GM12878 (cell line): Measurements from ENCODE around the gene DST. TPM values are rescaled to one million over a fixed set of nuclear protein-coding genes. Genes with fewer than 3 reads are reported as not detected.

Experiments used
- ATAC-seq: fragments of 200-7000 bp; cut with Tn5 transposase; 3 replicates; pipeline ENCODE4 v1.9.1; 2020; ENCODE audit warnings: mild to moderate bottlenecking, moderate library complexity
- BruUV-seq: library from RNA; stranded (reverse); fragments of 400-500 nt; replicated peaks from 2 replicates; lab custom pipeline; 2021; lab: Mats Ljungman, UMichigan
- CTCF ChIA-PET: fragments of 300-600 bp; sonication (Branson Sonifier 250); formaldehyde crosslinking; extraction: SDS; loops from one replicate; lab custom pipeline; 2021; ENCODE audit warnings: inconsistent platforms; lab: Yijun Ruan, JAX
- POLR2A ChIA-PET: fragments of 350-600 bp; formaldehyde crosslinking; extraction: SDS; loops from one replicate; lab custom pipeline; 2021; ENCODE audit warnings: inconsistent platforms; lab: Charles Lee
- RAD21 ChIA-PET: fragments of 300-600 bp; sonication (Branson Sonifier 250); formaldehyde crosslinking; loops from one replicate; lab custom pipeline; 2023; ENCODE audit warnings: antibody characterized with exemption; ENCODE audit not compliant: unreplicated experiment; lab: Charles Lee
- SMC1A ChIA-PET: fragments of 300-600 bp; sonication (Branson Sonifier 250); formaldehyde crosslinking; loops from one replicate; lab custom pipeline; 2023; ENCODE audit not compliant: unreplicated experiment, uncharacterized antibody; lab: Charles Lee
- DNase-seq: peaks from one replicate; pipeline ENCODE4 v3.0.0-alpha.2; 2011; ENCODE audit warnings: low read depth, low spot score
- FAIRE-seq: peaks from 3 replicates; lab custom pipeline; 2011; peaks lifted over from hg19 to GRCh38; lab: Jason Lieb, UNC
- H2AFZ ChIP-seq: 2 replicates; pipeline ENCODE4 v1.6.0; 2011; ENCODE audit warnings: low read depth, low read length, control low read depth; ENCODE audit not compliant: control insufficient read depth
- H3K27ac ChIP-seq: 2 replicates; pipeline ENCODE4 v1.5.1; 2011; ENCODE audit warnings: control low read depth; ENCODE audit not compliant: control insufficient read depth, insufficient read depth
- H3K27me3 ChIP-seq, 2 experiments: replicated peaks in 1 of 2; 2 replicates each; pipeline versions ENCODE4 v1.6.0 to v1.6.1; 2011; ENCODE audit warnings: low read length in 1 of 2; ENCODE audit not compliant: control insufficient read depth in 2 of 2, insufficient read depth in 2 of 2
- H3K36me3 ChIP-seq, 2 experiments: 2 replicates each; pipeline ENCODE4 v1.5.1; 2011; ENCODE audit warnings: low read length in 1 of 2; ENCODE audit not compliant: control insufficient read depth in 2 of 2, insufficient read depth in 2 of 2
- H3K4me1 ChIP-seq: 2 replicates; pipeline ENCODE4 v1.6.1; 2011; ENCODE audit warnings: mild to moderate bottlenecking, low read length, moderate library complexity, mixed read lengths; ENCODE audit not compliant: control insufficient read depth, insufficient read depth
- H3K4me2 ChIP-seq: 2 replicates; pipeline ENCODE4 v1.6.0; 2011; ENCODE audit warnings: control low read depth; ENCODE audit not compliant: control insufficient read depth, insufficient read depth
- H3K4me3 ChIP-seq: fragments of 200-600 bp; sonication (generic); 2 replicates; pipeline ENCODE4 v1.5.1; 2016
- H3K79me2 ChIP-seq: 2 replicates; pipeline ENCODE4 v1.6.0; 2011; ENCODE audit warnings: low read length; ENCODE audit not compliant: control insufficient read depth, insufficient read depth
- H3K9ac ChIP-seq: 2 replicates; pipeline ENCODE4 v1.8.0; 2011; ENCODE audit warnings: low read length, control low read depth, mixed read lengths; ENCODE audit not compliant: control insufficient read depth, insufficient read depth
- H3K9me3 ChIP-seq: replicated peaks from 3 replicates; pipeline ENCODE4 v1.5.1; 2011; ENCODE audit warnings: mild to moderate bottlenecking, low read length; ENCODE audit not compliant: control insufficient read depth, insufficient read depth
- H4K20me1 ChIP-seq: 2 replicates; pipeline ENCODE4 v1.6.0; 2011; ENCODE audit not compliant: control insufficient read depth, insufficient read depth
- ATF7 ChIP-seq: fragments of 450-650 bp; IDR thresholded peaks from 2 replicates; pipeline ENCODE4 v1.6.1; 2016; ENCODE audit warnings: low read depth, mild to moderate bottlenecking
- CBX5 ChIP-seq: sonication (generic); IDR thresholded peaks from 2 replicates; pipeline ENCODE4 v1.6.1; 2016; ENCODE audit warnings: low read depth, moderate library complexity, mild to moderate bottlenecking, inconsistent platforms
- HDAC2 ChIP-seq: fragments of 200-600 bp; sonication (generic); IDR thresholded peaks from 2 replicates; pipeline ENCODE4 v1.6.1; 2017
- IKZF1 ChIP-seq: fragments of 450-650 bp; conservative IDR thresholded peaks from 2 replicates; pipeline ENCODE4 v1.6.1; 2017; ENCODE audit warnings: antibody characterized with exemption, mild to moderate bottlenecking
- IKZF2 ChIP-seq, 2 experiments: fragments of 450-650 bp; IDR thresholded peaks; 2 replicates each; pipeline ENCODE4 v1.6.1; 2017; ENCODE audit warnings: mild to moderate bottlenecking in 2 of 2, moderate library complexity in 2 of 2
- KAT2A ChIP-seq: conservative IDR thresholded peaks from 2 replicates; pipeline ENCODE4 v1.6.1; 2011; ENCODE audit warnings: low read depth, low read length; ENCODE audit not compliant: control insufficient read depth
- NFXL1 ChIP-seq: fragments of 450-650 bp; IDR thresholded peaks from 2 replicates; pipeline ENCODE4 v1.6.1; 2017; ENCODE audit warnings: antibody characterized with exemption, mild to moderate bottlenecking, borderline replicate concordance
- POLR2AphosphoS5 ChIP-seq: IDR thresholded peaks from 2 replicates; pipeline ENCODE4 v1.6.1; 2011; ENCODE audit warnings: mild to moderate bottlenecking, low read length, inconsistent platforms
- RAD21 ChIP-seq: IDR thresholded peaks from 2 replicates; pipeline ENCODE4 v1.6.1; 2011; ENCODE audit warnings: mild to moderate bottlenecking, low read depth, low read length, moderate library complexity; ENCODE audit not compliant: insufficient read depth
- STAT3 ChIP-seq: IDR thresholded peaks from 2 replicates; pipeline ENCODE4 v1.6.1; 2011; ENCODE audit warnings: low read depth, low read length, improper control_type of control experiment
- WRNIP1 ChIP-seq: IDR thresholded peaks from 2 replicates; pipeline ENCODE4 v1.6.1; 2011; ENCODE audit warnings: low read depth, low read length, improper control_type of control experiment, borderline replicate concordance
- WGBS: methylation state at CpG from one replicate; pipeline ENCODE4 v1.1.6; 2016; ENCODE audit warnings: low lambda C conversion rate; ENCODE audit not compliant: insufficient replicate concordance, insufficient coverage; ENCODE audit errors: missing lambda C conversion rate; 5-methylcytosine and 5-hydroxymethylcytosine counted together
- in situ Hi-C: fragments of 300-500 bp; cut with MboI; formaldehyde crosslinking; loops from 9 replicates; pipeline ENCODE4 v1.14.3; 2018; ENCODE audit warnings: mixed read lengths
- intact Hi-C: fragments of 100-400 bp; cut with micrococcal nuclease; formaldehyde crosslinking; loops from one replicate; pipeline ENCODE4 v1.14.2; 2022; ENCODE audit not compliant: unreplicated experiment
- polyA plus RNA-seq, 11 experiments: library from polyadenylated mRNA; depleted of rRNA in 4 of 11; unstranded in 6 of 11; stranded (reverse) in 5 of 11; fragments of >200 nt; fragmentation: Nextera tagmentation in 4 of 11; fragmentation: Illumina TruSeq in 1 of 11; extraction: Ambion mirVana in 4 of 11; extraction: Trizol in 1 of 11; gene quantifications; 1 replicate in 1 of 11; 2 replicates in 10 of 11; pipeline versions ENCODE4 v1.2.1 to v1.2.3, GENCODE V29; 2011 to 2016; ENCODE audit warnings: inconsistent platforms in 2 of 11, missing spikeins in 2 of 11, low read depth in 1 of 11
- total RNA-seq, 4 experiments: library from RNA; depleted of rRNA in 3 of 4; stranded (reverse); fragments of >200 nt in 3 of 4; fragmentation: Illumina TruSeq in 1 of 4; extraction: Trizol in 1 of 4; gene quantifications; 2 replicates each; pipeline versions ENCODE4 v1.2.1 to v1.2.3, GENCODE V29; 2013 to 2021
- TF ChIP-seq, protein P1 (sequence below): fragments of 150-350 bp; IDR thresholded peaks from 2 replicates; pipeline ENCODE4 v1.6.1; 2016; ENCODE audit warnings: low read depth, low read length

Gene DST
- total and polyA plus RNA-seq, 10 of the 15 experiments (the other 5 are each of a cell fraction or from before 2014, with no cell fraction given), result 32.1 to 156 (median 75.0) TPM

DNA sequence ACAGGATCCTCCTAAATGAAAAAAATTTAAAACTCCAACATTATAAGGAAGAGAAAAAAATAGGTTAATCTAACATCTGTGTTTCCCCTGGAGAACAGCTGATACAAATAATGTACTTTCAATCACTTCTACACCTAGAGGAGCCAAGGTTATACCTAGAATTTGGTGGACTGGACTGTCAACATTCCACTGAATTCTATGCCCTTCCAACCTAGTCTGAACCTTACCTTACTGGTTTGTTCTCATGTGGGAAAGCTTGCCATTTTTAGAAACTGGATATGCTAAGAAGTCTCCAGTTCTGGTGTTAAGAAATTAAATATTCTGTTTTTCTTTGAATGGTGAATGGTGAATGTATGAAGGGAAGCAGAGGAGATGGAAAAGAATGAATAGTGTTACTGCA, 162.4 kb downstream of the DST start:
- no peak for FAIRE-seq
- no peaks in the 10 kb centered on the region for H3K79me2 ChIP-seq
- no peak overlapping the region for H3K27ac ChIP-seq
- in situ Hi-C loops (no loop called here), intact Hi-C loops (no loop called here)
- H3K4me3 ChIP-seq, result no peak overlapping the region
- H3K9me3 ChIP-seq, result peaks cover 3% of the 10 kb centered on the region; the same call in 2 of the 3 replicates
- ChIA-PET CTCF (no interaction called here), RAD21 (no interaction called here), SMC1A (no interaction called here), POLR2A (no interaction called here)
- TF ChIP-seq, protein P1, sequence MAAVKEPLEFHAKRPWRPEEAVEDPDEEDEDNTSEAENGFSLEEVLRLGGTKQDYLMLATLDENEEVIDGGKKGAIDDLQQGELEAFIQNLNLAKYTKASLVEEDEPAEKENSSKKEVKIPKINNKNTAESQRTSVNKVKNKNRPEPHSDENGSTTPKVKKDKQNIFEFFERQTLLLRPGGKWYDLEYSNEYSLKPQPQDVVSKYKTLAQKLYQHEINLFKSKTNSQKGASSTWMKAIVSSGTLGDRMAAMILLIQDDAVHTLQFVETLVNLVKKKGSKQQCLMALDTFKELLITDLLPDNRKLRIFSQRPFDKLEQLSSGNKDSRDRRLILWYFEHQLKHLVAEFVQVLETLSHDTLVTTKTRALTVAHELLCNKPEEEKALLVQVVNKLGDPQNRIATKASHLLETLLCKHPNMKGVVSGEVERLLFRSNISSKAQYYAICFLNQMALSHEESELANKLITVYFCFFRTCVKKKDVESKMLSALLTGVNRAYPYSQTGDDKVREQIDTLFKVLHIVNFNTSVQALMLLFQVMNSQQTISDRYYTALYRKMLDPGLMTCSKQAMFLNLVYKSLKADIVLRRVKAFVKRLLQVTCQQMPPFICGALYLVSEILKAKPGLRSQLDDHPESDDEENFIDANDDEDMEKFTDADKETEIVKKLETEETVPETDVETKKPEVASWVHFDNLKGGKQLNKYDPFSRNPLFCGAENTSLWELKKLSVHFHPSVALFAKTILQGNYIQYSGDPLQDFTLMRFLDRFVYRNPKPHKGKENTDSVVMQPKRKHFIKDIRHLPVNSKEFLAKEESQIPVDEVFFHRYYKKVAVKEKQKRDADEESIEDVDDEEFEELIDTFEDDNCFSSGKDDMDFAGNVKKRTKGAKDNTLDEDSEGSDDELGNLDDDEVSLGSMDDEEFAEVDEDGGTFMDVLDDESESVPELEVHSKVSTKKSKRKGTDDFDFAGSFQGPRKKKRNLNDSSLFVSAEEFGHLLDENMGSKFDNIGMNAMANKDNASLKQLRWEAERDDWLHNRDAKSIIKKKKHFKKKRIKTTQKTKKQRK, result no peak
- TF ChIP-seq IKZF2 (IDR thresholded peaks at IDR 0.05) (no peak), POLR2AphosphoS5 (no peak), ATF7 (no peak)
- peaks cover 0 to 44% of the 10 kb centered on the region in 2 experiments; a peak in 3 of 4 replicates for H3K36me3 ChIP-seq
- BruUV-seq, result no TSS peak
- ATAC-seq, result no peak
- H3K27me3 ChIP-seq, result no peaks in the 10 kb centered on the region
- no peak overlapping the region for H3K9ac ChIP-seq
- H4K20me1 ChIP-seq, result no peaks in the 10 kb centered on the region
- DNase-seq, result no peak
- H3K4me1 ChIP-seq, result no peaks in the 10 kb centered on the region
- no peak overlapping the region for H2AFZ ChIP-seq
- no peak overlapping the region for H3K4me2 ChIP-seq

DNA sequence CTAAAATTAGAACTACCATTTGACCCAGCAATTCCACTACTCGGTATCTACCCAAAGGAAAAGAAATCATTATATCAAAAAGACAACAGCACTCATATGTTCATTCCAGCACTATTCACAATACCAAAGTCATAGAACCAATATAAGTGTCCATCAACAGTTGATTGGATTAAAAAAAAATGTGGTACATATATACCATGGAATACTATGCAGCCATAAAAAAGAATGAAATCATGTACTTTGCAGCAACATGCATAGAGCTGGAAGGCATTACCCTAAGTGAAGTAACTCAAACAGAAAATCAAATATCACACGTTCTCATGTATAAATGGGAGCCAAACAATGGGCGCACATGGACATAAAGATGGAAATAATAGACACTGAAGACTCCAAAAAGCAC, 163.3 kb downstream of the DST start:
- ChIA-PET POLR2A (no interaction called here), SMC1A (no interaction called here), CTCF (no interaction called here), RAD21 (no interaction called here)
- ATAC-seq (no peak), FAIRE-seq (no peak), DNase-seq (no peak)
- intact Hi-C loops, result no loop called here
- Histone ChIP-seq H3K27ac (no peak overlapping the region), H4K20me1 (no peaks in the 10 kb centered on the region), H3K4me3 (no peak overlapping the region), H3K4me2 (no peak overlapping the region), H3K9ac (no peak overlapping the region), H3K79me2 (no peaks in the 10 kb centered on the region), H2AFZ (no peak overlapping the region), H3K36me3 (peaks cover 0 to 41% of the 10 kb centered on the region in 2 experiments), H3K4me1 (no peaks in the 10 kb centered on the region), H3K27me3 (no peaks in the 10 kb centered on the region), H3K9me3 (peaks cover 3% of the 10 kb centered on the region; the same call in 2 of the 3 replicates)
- no peak for TF ChIP-seq WRNIP1
- TF ChIP-seq IKZF1, result no peak
- TF ChIP-seq CBX5, result no peak
- TF ChIP-seq HDAC2, result no peak
- no peak for TF ChIP-seq STAT3
- TF ChIP-seq RAD21, result no peak
- no peak for TF ChIP-seq KAT2A
- TF ChIP-seq NFXL1, result no peak
- BruUV-seq, result no TSS peak
- WGBS, result 71% methylated on average over 3 of the region's 3 CpGs
- in situ Hi-C loops, result no loop called here
